ENCODE measurements around the gene ATXN2.
"Not testable (repeated sequence)": the region's sequence is repeated elsewhere in the genome, so short reads cannot be mapped to it uniquely, and the experiment has no call there.

Gene ATXN2

DNA sequence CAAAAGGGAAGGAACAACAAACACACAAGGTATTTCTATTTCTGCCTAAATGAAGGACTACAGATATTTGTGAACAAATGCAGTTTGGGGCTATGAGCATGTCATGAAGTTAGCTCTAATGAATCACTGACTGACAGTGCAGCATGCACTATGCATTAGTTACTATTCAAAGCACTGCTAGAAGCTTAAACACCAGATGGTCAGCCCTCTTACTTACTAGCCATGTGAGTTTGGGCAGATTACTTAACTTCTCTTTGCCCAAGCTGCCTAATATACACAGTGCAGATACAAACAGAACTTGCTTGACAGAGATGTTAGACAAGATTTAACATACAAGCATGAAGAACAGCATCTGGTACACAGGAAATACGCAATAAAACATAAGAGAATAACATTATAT, 96.0 kb downstream of the ATXN2 start:
- no peak for DNase-seq

DNA sequence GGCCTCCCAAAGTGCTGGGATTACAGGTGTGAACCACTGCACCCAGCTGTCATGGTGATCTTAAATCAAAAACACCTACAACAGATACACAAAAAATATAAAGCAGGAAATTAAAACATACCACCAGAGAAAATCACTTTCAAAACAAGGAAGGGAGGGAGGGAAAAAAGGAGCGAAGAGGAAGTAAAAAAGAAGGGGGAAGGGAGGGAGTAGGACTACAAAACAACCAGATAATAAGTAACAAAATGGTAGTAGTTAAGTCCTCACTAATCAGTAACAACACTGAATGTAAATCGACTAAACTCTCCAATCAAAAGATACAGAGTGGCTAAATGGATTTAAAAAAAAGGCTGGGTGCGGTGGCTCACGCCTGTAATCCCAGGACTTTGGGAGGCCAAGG, 104.4 kb downstream of the ATXN2 start:
- no peak for DNase-seq

DNA sequence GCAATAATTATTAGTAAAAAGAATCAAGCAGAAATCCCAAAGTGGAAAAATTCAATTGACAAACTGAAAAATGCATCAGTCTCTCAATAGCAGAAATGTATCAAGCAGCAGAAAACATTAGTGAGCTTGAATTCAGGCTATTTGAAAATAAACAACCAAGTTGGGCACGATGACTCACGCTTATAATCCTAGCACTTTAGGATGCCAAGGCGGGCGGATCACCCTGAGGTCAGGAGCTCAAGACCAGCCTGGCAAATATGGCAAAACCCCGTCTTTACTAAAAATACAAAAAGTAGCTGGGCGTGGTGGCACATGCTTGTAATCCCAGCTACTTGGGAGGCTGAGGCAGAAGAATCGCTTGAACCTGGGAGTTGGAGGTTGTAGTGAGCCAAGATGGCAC, 106.1 kb downstream of the ATXN2 start:
- DNase-seq: not testable (repeated sequence)

DNA sequence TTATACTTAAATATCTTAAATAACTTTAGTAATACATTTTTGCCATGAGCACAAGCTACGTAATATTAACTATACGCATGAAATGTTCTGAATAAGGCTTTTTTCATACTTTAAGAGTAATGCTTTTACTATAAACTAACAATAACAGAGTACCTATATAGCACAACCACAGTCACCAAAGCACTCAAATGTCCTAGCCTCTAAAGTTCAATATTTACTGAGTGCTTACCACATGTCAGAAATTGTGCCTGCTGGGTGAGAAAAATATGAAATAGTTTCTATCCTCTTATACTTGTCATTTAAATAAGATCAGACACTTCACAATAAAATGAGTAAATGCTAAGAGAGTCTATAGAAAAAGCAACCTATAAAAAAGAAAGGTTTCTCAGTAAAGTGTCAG, 110.3 kb downstream of the ATXN2 start:
- no peak for DNase-seq

DNA sequence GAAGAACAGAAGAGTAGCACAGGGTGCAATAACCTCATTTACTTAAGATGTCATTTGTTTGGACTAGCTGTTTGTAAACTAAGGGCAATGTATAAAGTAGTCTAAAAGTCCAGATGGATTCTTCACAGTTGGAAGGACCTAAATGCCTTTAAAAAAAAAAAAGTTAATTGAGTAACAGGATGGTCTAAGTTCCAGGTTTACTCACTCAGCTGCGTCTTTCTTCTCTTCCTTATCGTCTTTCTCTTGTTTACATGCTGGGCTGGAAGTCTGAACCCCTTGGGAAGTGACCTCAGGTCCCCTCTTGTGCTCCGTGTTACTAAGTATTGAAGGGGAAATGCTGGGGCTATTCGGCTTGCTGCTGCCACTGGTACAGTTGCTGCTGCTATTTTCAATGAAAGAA, 110.8 kb downstream of the ATXN2 start:
- no peak for DNase-seq

DNA sequence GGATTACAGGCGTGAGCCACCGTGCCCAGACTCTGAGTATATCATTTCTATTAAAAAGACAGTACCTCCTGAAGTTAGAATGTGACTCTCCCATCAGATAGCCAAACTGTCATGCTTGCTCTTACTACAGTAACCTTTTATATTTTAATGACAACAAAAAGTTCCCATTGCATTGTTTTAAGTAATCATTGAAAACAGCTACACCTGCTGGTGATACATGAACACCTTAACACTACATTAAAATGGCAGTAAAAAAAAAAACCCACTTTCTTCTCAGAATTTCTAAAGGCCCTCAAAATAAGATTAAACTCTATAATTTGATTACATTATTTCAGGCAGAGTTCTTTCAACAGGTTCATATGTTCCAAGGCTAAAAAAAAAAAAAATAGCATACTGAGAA, 116.7 kb downstream of the ATXN2 start:
- no peak for DNase-seq

DNA sequence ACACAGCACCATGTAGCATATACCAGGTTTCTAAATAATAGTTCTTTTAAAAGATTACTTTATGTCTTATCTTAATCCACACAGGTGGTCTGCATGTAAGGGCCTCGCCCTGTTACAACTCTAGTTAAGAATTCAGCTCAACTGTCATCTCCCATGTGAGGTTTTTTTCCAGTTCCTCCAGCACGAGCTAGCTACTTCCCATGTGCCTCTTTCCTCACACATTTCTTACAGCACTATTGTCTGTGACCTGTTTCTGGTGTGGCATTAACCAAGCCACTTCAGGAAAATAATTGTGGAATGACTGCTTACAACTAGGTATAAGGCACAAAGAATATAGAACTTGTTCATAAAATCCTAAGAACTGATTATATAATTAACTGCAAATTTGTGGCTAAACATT, 127.9 kb downstream of the ATXN2 start:
- DNase-seq: no peak

DNA sequence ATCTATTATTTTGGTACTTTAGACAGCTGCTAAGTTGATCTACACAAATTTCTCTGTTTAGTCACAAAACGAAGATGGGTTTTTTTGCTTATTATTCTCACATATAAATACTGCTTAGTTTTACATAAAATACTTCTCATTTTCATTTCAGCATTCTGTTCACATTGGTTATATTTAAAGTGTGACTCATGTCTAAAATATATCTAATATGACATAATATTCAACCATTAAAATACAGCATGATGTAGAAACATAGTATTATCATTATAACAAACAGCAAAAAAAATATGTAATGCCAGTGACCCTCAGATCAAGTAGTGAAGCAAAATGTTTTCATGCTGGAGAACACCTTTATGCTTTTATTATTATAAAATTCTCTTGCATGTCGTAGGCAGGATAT, 129.7 kb downstream of the ATXN2 start:
- no peak for DNase-seq

DNA sequence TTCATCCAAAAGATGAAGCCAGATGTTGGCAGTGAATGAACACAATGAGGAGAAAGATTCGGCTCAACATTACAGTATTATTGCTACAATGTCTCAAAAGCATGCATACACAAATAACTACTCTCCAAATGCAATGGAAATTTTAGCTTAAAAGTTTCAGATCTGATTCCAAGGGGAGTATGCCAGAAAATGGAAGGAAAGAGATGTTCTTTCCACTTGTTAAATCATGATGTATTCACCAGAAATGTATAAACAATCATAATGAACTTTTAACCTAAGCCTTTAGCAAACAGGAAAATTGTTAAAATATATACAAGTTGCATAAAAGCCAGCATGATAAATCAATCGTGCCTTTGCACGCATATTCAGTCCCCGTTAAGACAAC, 131.3 kb downstream of the ATXN2 start:
- DNase-seq: no peak

DNA sequence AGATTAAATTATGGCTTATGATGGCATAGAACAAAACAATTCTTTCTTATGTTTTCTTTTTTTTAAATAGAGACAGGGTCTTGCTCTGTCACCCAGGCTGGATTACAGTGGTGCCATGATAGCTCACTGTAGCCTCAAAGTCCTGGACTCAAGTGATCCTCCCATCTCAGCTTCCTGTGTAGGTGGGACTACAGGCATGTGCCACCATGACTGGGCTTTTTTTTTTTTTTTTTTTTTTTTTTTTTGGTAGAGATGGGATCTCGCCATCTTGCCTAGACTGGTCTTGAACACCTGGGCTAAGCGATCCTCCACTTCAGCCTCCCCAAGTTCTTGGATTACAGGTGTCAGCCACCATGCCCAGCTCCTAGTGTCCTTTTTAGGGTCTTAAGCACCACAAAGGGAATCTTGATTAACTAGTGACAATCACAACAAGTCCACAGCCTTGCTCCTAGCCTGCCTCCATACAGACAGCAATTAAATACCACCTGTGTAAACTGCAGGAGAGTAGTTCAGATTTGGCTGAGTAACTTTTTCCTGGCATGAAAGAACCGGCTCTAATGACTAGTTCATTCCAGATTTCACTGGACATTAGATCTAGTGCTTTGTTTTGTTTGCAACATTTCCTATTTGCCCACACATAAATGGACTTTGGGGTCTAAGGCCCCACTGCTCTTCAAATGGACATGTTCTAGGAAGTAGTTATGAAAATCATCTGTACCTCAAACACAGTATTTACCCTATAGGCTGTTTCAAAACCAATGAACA, 131.8 kb downstream of the ATXN2 start:
- no peak for DNase-seq

DNA sequence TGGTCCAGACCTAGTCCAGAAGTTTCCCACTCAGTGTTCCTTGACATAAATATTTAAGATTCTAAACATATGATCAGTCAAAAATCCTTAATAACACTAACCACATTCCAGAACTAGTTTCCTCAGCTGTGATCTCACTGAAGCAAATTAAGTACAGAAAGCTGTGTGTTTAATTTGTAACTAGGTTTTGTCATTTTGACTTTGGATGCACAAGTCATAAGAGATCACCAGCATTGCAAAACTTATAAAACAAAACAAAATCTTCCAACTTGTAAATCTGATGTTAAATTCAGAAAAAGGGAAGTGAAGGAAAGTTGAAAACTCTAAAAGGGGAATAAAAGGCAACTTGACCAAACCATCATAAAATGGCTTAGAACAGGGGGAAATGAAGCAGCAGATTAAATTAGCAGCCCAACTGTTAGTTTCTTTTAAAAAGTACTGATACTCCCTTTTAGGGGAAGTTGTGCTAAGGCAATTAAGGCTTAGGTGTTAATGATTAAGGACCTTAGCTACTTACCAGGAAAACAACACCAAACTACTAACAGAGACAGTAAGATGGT, 136.8 kb downstream of the ATXN2 start:
- DNase-seq: no peak

DNA sequence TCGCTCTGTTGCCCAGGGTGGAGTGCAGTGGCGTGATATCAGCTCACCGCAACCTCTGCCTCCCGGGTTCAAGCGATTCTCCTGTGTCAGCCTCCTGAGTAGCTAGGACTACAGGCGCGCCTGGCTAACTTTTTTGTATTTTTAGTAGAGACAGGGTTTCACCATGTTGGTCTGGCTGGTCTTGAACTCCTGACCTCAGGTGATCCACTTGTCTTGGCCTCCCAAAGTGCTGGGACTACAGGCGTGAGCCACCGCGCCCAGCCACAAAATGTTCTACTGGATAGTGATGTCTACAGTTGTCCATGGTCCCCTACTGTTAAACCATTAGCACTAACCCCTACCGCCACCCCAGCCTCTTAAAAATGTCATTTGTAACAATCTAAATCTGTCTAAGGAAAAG, 139.0 kb downstream of the ATXN2 start:
- DNase-seq: not testable (repeated sequence)

DNA sequence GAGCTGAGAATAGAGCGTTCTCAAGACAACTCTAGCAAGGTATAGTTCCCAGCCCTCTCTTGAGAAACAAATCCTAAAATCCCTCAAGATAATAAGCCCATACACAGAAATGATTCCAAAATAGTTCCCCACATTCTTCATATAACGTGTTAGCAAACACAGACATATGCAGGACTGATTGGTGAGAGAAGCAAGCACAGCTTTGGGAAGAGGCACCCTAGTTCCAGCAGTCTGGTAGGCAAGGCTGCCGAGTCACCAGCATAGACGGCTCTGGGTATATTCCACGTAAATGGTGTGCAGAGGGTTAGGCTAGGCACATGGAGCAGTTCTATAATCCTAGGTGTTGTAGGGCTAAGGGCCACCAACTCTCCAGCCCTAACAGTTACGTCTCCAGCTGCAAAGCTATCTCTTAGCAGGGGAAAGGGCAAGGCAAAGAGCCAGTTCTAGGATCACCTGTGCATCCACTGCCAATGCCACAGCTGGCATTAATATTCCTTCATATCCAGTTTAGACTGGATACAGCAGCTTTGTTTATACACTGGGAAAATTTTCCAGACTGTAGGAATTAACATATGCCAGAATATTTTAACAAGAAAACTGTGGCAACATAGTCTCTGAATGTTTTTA, 140.5 kb downstream of the ATXN2 start:
- no peak for DNase-seq

DNA sequence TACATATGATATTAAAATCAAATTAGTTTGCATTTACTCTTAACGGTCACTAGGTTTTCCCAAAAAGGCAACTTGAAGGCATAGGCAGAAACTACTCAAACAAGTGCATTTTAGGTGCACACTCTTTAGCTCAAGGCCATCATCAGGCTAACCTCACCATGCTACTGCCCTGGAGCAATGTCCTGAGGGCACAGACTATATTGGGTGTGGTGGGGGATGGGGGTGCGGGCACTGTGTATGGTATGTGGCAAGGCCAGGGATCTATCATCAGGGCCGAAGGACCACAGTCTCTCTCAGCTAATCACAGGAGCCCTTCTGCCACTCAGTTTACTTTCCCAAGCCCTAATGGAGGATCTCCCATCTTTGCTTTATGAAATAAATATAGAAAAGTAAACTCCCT, 141.5 kb downstream of the ATXN2 start:
- DNase-seq: no peak

DNA sequence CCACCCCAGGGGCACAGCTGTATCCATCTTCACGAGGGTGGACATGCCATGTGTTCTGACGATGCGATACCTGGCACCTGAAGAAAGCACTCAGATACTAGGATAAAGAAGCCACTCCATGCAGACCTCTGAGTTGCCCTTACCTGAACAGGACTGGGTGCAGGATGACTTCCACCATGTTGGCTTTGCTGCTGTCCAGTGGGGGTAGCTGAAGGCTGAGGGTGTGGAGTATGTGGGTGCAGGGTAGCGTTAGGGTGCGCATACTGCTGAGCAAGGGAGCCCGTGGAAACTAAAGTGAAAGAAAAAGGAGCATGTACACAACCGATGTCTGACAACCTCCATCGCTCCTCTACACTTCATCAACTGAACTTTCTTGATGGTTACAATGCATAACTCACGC, 142.0 kb downstream of the ATXN2 start:
- no peak for DNase-seq

DNA sequence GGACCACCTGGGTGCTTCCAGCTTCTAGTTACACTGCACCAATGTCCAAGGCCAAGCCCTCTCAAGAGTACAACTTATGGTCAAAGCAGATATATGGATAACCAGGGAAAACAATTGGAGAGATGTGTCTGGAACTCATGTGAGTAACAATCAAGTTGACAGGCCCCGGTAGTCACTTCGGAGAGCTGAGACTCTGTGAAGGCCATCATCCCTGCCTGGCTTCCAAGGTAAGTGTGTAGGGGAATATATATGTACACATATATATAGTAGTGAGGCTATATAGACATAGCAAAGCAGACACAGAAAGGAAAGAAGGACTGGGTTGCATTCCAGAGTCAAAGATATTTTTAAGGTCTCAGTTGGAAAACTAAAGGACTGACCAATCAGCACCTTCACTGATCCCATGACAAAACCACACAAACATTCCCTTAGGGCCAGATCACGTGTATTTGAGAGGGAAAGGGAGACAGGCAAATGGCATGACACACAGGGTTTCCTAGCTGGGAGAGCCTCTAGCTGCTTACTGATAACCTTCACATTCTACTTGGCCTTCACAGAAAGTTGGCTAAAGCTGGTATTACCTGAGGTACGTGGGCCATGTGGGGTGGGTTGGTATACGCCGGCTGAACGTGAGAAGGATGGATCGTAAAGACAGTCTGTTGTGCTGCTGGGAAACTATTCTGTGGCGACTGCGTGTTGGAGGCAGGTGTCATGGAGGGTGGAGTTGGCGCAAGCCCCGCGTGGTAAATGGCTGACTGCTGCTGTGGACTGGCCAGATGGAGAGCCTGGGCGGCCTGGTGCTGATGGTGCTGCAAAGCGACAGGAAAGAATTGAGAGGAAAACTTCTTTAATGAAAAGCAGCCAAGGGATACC, 143.4 kb downstream of the ATXN2 start:
- no peak for DNase-seq

DNA sequence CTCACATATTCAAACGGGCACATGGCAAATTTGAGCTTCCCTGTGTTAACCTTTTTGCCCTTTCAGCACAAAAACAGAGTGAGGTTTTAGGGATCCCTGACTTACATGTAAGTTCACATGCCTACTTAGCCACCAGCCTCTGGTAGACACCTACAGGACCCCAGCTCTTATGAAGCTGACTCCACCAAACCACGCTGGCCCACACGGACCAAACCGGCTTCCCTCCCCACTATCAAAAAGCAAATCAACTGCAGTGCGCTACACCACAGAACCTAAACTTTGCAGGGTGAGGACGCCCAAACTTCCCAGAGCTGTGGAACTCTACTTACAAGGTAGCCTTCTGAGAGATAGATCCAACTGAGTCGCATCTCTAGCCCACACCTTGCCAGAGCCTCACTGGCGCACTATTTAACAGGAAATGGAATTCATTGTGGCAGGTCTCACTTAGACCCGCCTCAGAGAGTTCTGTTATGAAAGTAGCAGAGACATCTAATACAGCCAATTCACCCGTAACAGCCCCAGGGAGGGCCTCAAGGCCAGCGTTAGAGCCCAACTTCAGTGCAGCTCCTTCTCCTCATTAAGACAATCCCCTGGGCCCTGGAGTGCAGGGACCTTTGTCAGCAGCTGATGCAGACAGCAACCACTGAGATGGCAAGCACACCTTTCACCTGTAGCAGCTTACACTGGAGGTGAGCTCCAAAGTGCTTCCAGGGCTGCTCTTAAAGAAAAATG, 144.2 kb downstream of the ATXN2 start:
- no peak for DNase-seq

DNA sequence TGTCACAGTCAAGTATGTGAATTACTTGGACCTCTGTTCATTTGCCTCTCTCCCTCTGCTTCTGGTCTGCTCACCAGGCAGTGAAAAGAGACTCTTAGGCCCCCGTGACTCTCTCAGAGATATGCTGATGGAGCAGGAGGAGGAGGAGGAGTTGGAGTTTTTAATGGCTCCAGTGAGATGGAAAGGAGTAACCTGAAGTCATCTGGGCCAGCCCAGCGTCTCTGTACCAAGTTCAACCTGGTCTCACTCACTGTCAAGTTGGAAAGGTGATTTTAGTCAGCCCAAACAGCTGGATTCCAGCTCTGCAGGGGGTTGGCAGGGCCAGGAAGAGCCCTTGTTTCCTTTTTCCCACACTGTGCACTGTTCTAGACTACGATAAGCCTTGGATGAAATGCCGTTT, 144.8 kb downstream of the ATXN2 start:
- DNase-seq: no peak

DNA sequence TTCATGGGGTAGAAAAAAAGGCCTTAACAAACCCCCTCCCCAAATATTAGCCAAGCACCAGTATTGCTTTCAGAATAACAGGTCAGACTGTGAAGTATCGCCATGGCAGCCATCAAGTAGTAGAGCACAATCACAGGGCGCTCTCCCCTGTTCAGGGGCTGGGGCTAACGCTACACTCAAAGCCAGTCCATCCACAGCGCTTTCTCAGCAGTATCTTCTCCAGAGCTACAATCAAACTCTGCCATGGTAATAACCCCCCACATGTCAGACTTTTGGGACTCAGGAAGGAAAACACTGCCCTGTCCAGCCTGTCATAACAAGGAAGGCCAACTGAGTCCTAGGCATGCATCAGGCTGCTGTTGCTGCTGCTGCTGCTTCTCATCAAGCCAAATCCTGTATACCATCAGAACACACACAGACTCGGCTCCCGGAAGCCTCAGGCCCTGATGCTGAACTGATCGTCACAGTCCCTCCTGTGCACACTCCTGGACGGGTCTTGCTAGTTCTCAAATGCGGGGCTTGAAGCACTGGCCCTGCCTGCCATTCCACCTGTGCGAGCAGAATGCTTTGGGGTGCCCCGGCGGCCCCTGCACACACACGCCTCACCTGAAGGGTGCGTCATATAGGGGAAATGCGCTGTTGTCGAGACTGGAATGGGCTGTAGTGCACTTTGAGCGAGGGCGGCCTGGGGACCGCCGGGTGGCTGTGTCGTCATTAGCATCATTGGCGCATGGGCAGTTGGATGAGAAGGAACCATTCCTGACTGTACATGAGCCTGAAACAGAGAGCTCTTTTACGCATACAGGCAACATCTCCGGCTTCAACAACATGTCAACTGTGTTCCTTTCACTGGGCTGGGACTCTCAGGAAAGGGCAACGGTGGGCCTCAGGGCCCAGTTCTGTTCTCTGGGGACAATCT, 145.8 kb downstream of the ATXN2 start:
- no peak for DNase-seq

DNA sequence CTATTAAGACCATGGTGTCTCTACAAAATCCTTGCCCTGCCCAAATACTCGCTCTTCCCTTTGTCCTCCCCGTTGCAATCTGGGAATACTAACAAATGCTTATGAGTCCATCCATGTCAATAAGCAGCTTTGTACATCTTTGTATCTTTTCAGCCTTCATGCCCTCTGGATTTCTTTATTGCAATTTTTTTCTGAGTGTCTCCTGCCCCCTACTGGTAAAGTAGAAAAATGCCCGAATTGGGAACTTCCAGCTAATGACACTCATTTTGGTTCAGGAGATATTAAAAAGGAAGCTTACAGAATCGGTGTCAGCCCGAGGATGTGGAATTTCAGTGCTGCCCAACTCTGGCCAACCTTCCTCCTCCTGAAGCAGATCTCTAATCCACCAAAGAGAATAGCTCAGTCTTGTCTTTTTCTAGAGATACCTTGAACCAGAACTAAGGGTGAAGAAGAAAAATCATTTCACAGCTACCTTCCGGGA, 147.4 kb downstream of the ATXN2 start:
- DNase-seq: no peak

DNA sequence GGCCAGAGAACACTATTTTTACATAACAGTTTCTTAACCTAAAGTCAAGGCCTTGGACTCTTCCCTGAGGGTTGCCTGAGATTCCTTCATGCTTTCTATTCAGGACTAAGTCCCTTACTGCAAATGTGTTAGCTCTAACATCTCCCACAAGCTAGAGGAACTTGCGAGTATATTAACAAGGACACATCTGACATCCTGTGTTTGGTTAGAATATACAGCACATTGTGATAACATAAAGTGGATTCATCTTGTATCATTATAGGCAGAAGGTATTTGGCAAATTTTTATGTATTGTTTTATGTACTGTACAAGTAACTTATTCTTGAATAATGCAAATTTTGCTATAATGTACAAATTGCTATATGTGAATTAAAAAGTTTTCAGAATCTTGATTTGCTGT, 147.9 kb downstream of the ATXN2 start:
- DNase-seq: no peak
